ENCODE measurements around the gene CHRDL2. TPM values are rescaled to one million over a fixed set of nuclear protein-coding genes. Genes with fewer than 3 reads are reported as not detected.

CHRDL2 gene
- total and polyA plus RNA-seq, 2 of the 4 experiments (the other 2 are of a cell fraction): 0.80 TPM; not detected in 1

- Histone ChIP-seq H3K9me3 (ENCODE audit: control insufficient read depth, insufficient read depth, low read length) (no peaks in the 10 kb centered on the region), H2BK120ac (ENCODE audit: low read depth, low read length) (peak overlapping the region; percentile 90), H3K9ac (ENCODE audit: low read depth, low read length) (no peak overlapping the region), H3K36me3 (ENCODE audit: control insufficient read depth, insufficient read depth, low read length) (no peaks in the 10 kb centered on the region), H3K56ac (ENCODE audit: extremely low read depth, insufficient read depth, low read length) (no peak overlapping the region), H3K9me1 (ENCODE audit: insufficient read depth, low read length) (peaks cover 20% of the 10 kb centered on the region), H3K4me3 (ENCODE audit: insufficient read depth, low read depth, low read length) (no peak overlapping the region), H4K5ac (ENCODE audit: low read depth, low read length) (peak overlapping the region; percentile 89), H3K79me1 (ENCODE audit: low read depth in 1 of 2, low read length in 2 of 2) (no peaks in the 10 kb centered on the region), H3K23ac (ENCODE audit: low read depth, low read length) (peak overlapping the region; percentile 69), H3K4me1 (ENCODE audit: control insufficient read depth, insufficient read depth, low read length) (peaks cover 57% of the 10 kb centered on the region), H3K4ac (ENCODE audit: low read depth, low read length) (peak overlapping the region; percentile 89), H2AFZ (replicated peaks; ENCODE audit: low read length, poor library complexity) (peak overlapping the region; percentile 70), H3K4me2 (ENCODE audit: low read depth, low read length) (no peak overlapping the region), H3K18ac (ENCODE audit: low read depth, low read length) (peak overlapping the region; percentile 83), H2AK5ac (ENCODE audit: low read depth, low read length) (peak overlapping the region; percentile 98), H4K8ac (ENCODE audit: low read depth in 2 of 2, low read length in 2 of 2) (peak overlapping the region; percentile 38 to 92; a peak in 3 of 4 replicates), H3K27me3 (ENCODE audit: control insufficient read depth, insufficient read depth, low read length) (no peaks in the 10 kb centered on the region), H4K20me1 (ENCODE audit: insufficient read depth, low read length) (no peaks in the 10 kb centered on the region), H2BK5ac (ENCODE audit: low read depth, low read length, poor library complexity, severe bottlenecking) (peak overlapping the region; percentile 78), H4K91ac (ENCODE audit: insufficient read depth, low read depth, low read length) (peak overlapping the region; percentile 96), H3K27ac (ENCODE audit: insufficient read depth, low read length) (peak overlapping the region; percentile 76), H2BK20ac (ENCODE audit: low read depth, low read length) (peak overlapping the region; percentile 94), H2AK9ac (replicated peaks; ENCODE audit: low read depth, low read length, poor library complexity) (peak overlapping the region; percentile 10), H3K14ac (replicated peaks; ENCODE audit: low read depth, low read length) (peak overlapping the region; percentile 69), H2BK15ac (ENCODE audit: low read depth, low read length) (peak overlapping the region; percentile 38; the same call in 1 of the 3 replicates)
- intact Hi-C loops (cut with micrococcal nuclease): loop anchor here (5.0 kb wide), 1 partner anchor 584 kb away; no protein-coding TSS in a partner anchor
- ATAC-seq (ENCODE audit: low read depth): no peak
- dilution Hi-C loops (cut with HindIII; ENCODE audit: low sequenced_read_pairs, unreplicated experiment): no loop called here
- BruUV-seq (replicated peaks): no TSS peak
- CTCF ChIA-PET: interaction anchor here (1.1 to 1.4 kb wide), 2 partner anchors 19 kb away, joined by 3 to 5 read pairs; no protein-coding TSS in a partner anchor
- in situ Hi-C loops (cut with MboI; ENCODE audit: low sequenced_read_pairs): no loop called here
- POLR2A ChIA-PET (ENCODE audit: unreplicated experiment): interaction anchor here (0.9 kb wide), 1 partner anchor 19 kb away, joined by 3 read pairs; no protein-coding TSS in a partner anchor
- WGBS, 2 experiments (ENCODE audit: extremely low coverage in 2 of 2, insufficient read length in 1 of 2): 89% methylated on average over 3 of the region's 3 CpGs; no CpG with 5 or more reads in 1 of the 2 experiments
- DNase-seq: no peak
- TF ChIP-seq CTCF (conservative IDR thresholded peaks at IDR 0.05; ENCODE audit: low read depth, low read length) (no peak), CEBPB (IDR thresholded peaks at IDR 0.05; ENCODE audit: low read depth, low read length) (no peak), MAFK (IDR thresholded peaks at IDR 0.05; ENCODE audit: low read depth, low read length) (no peak), MAZ (IDR thresholded peaks at IDR 0.05; ENCODE audit: borderline replicate concordance, low read depth, low read length) (no peak), FOS (IDR thresholded peaks at IDR 0.05; ENCODE audit: low read depth, low read length) (no peak), USF2 (IDR thresholded peaks at IDR 0.05; ENCODE audit: low read depth, low read length) (no peak), ELK1 (IDR thresholded peaks at IDR 0.05; ENCODE audit: borderline replicate concordance, low read depth, low read length) (no peak), MXI1 (IDR thresholded peaks at IDR 0.05; ENCODE audit: borderline replicate concordance, low read depth, low read length) (no peak), CHD1 (IDR thresholded peaks at IDR 0.05; ENCODE audit: low read depth, low read length) (no peak)
Observed at GRCh38 chr11:74721479-74721835, 9.8 kb downstream of the CHRDL2 start.
